ENCODE measurements around the gene CYB561D1.
"Not testable (repeated sequence)": the region's sequence is repeated elsewhere in the genome, so short reads cannot be mapped to it uniquely, and the experiment has no call there.

CYB561D1 gene

GRCh38 chr1:109472779-109473178, 21.1 kb upstream of the CYB561D1 start:
- no peak for TF ChIP-seq JUND (IDR thresholded peaks at IDR 0.05; ENCODE audit: low read depth)
- in situ Hi-C loops (cut with HindIII; ENCODE audit: low pct_unique_long_range_greater_than_20kb, low sequenced_read_pairs), result no loop called here
- no peak for DNase-seq (ENCODE audit: low read depth in 1 of 2, low spot score in 1 of 2)

GRCh38 chr1:109473284-109474057, 20.4 kb upstream of the CYB561D1 start:
- DNase-seq (ENCODE audit: low read depth in 1 of 2, low spot score in 1 of 2); in situ Hi-C loops (cut with HindIII; ENCODE audit: low pct_unique_long_range_greater_than_20kb, low sequenced_read_pairs): not testable (repeated sequence)

- in situ Hi-C loops (cut with HindIII; ENCODE audit: low pct_unique_long_range_greater_than_20kb, low sequenced_read_pairs), result no loop called here
- TF ChIP-seq JUND (IDR thresholded peaks at IDR 0.05; ENCODE audit: low read depth), result no peak
- no peak for DNase-seq (ENCODE audit: low read depth in 1 of 2, low spot score in 1 of 2)
Observed at GRCh38 chr1:109474697-109475096, 19.2 kb upstream of the CYB561D1 start.

- DNase-seq (ENCODE audit: low read depth in 1 of 2, low spot score in 1 of 2), result no peak
- no peak for TF ChIP-seq JUND (IDR thresholded peaks at IDR 0.05; ENCODE audit: low read depth)
- in situ Hi-C loops (cut with HindIII; ENCODE audit: low pct_unique_long_range_greater_than_20kb, low sequenced_read_pairs), result no loop called here
Observed at GRCh38 chr1:109475261-109475660, 18.6 kb upstream of the CYB561D1 start.

- no peak for DNase-seq (ENCODE audit: low read depth in 1 of 2, low spot score in 1 of 2)
- in situ Hi-C loops (cut with HindIII; ENCODE audit: low pct_unique_long_range_greater_than_20kb, low sequenced_read_pairs), result no loop called here
- no peak for TF ChIP-seq JUND (IDR thresholded peaks at IDR 0.05; ENCODE audit: low read depth)
Observed at GRCh38 chr1:109476825-109477224, 17.1 kb upstream of the CYB561D1 start.

GRCh38 chr1:109477821-109478220, 16.1 kb upstream of the CYB561D1 start:
- no peak for DNase-seq (ENCODE audit: low read depth in 1 of 2, low spot score in 1 of 2)
- in situ Hi-C loops (cut with HindIII; ENCODE audit: low pct_unique_long_range_greater_than_20kb, low sequenced_read_pairs), result no loop called here
- no peak for TF ChIP-seq JUND (IDR thresholded peaks at IDR 0.05; ENCODE audit: low read depth)

GRCh38 chr1:109478806-109479205, 15.1 kb upstream of the CYB561D1 start:
- peak; percentile 35 to 79 for DNase-seq (ENCODE audit: low read depth in 1 of 2, low spot score in 1 of 2)
- in situ Hi-C loops (cut with HindIII; ENCODE audit: low pct_unique_long_range_greater_than_20kb, low sequenced_read_pairs), result no loop called here
- no peak for TF ChIP-seq JUND (IDR thresholded peaks at IDR 0.05; ENCODE audit: low read depth)

- in situ Hi-C loops (cut with HindIII; ENCODE audit: low pct_unique_long_range_greater_than_20kb, low sequenced_read_pairs), result no loop called here
Observed at GRCh38 chr1:109479311-109479710, 14.6 kb upstream of the CYB561D1 start.

GRCh38 chr1:109479901-109480300, 14.0 kb upstream of the CYB561D1 start:
- TF ChIP-seq JUND (IDR thresholded peaks at IDR 0.05; ENCODE audit: low read depth), result no peak
- DNase-seq (ENCODE audit: low read depth in 1 of 2, low spot score in 1 of 2), result no peak
- in situ Hi-C loops (cut with HindIII; ENCODE audit: low pct_unique_long_range_greater_than_20kb, low sequenced_read_pairs), result no loop called here

More at GRCh38 chr1:109479311-109479710, 14.6 kb upstream of the CYB561D1 start:
- TF ChIP-seq JUND (IDR thresholded peaks at IDR 0.05; ENCODE audit: low read depth), result no peak
- no peak for DNase-seq (ENCODE audit: low read depth in 1 of 2, low spot score in 1 of 2)

- no peak for TF ChIP-seq JUND (IDR thresholded peaks at IDR 0.05; ENCODE audit: low read depth)
- in situ Hi-C loops (cut with HindIII; ENCODE audit: low pct_unique_long_range_greater_than_20kb, low sequenced_read_pairs), result no loop called here
- DNase-seq (ENCODE audit: low read depth in 1 of 2, low spot score in 1 of 2), result no peak
Observed at GRCh38 chr1:109481646-109482045, 12.2 kb upstream of the CYB561D1 start.

GRCh38 chr1:109482242-109482641, 11.7 kb upstream of the CYB561D1 start:
- in situ Hi-C loops (cut with HindIII; ENCODE audit: low pct_unique_long_range_greater_than_20kb, low sequenced_read_pairs), result no loop called here

GRCh38 chr1:109482791-109483671, 10.9 kb upstream of the CYB561D1 start:
- no peak for DNase-seq (ENCODE audit: low read depth in 1 of 2, low spot score in 1 of 2)
- no peak for TF ChIP-seq JUND (IDR thresholded peaks at IDR 0.05; ENCODE audit: low read depth)
- in situ Hi-C loops (cut with HindIII; ENCODE audit: low pct_unique_long_range_greater_than_20kb, low sequenced_read_pairs), result no loop called here

More at GRCh38 chr1:109482242-109482641, 11.7 kb upstream of the CYB561D1 start:
- no peak for TF ChIP-seq JUND (IDR thresholded peaks at IDR 0.05; ENCODE audit: low read depth)
- no peak for DNase-seq (ENCODE audit: low read depth in 1 of 2, low spot score in 1 of 2)

Data from T47D (cell line).